ENCODE data around the gene IFNL3.

DNA sequence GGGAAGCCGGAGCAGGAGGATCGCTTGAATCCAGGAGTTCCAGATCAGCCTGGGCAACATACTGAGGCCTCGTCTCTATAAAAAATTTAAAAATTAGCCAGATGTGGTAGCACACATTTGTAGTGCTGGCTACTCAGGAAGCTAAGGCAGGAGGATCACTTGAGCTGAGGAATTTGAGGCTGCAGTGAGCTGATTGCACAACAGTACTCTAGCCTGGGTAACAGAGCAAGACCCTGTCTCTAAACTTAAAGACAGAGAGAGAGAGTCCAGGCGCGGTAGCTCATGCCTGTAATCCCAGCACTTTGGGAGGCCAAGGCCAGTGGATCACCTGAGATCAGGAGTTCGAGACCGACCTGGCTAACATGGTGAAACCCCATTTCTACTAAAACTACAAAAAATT lies 4.4 kb downstream of the IFNL3 start:
- TF ChIP-seq POU5F1 (IDR thresholded peaks at IDR 0.05; ENCODE audit: borderline replicate concordance, low read depth, low read length, partially characterized antibody) (no peak), MTA3 (IDR thresholded peaks at IDR 0.05; ENCODE audit: borderline replicate concordance) (no peak), EP300 (IDR thresholded peaks at IDR 0.05; ENCODE audit: low read length) (no peak), POLR2A (conservative IDR thresholded peaks at IDR 0.05) (no peak), ZNF79 (CRISPR knock-in tag; IDR thresholded peaks at IDR 0.05; ENCODE audit: low read depth) (no peak), FOS (IDR thresholded peaks at IDR 0.05; ENCODE audit: extremely low read depth, insufficient read length) (no peak), LEF1 (IDR thresholded peaks at IDR 0.05) (no peak), CREB1 (IDR thresholded peaks at IDR 0.05) (no peak), CREB1 (CRISPR knock-in tag; IDR thresholded peaks at IDR 0.05) (no peak), SIN3A (IDR thresholded peaks at IDR 0.05; ENCODE audit: borderline replicate concordance in 2 of 2, control insufficient read depth in 1 of 2, low read depth in 2 of 2, low read length in 2 of 2) (no peak)
- TF ChIP-seq, protein P1, sequence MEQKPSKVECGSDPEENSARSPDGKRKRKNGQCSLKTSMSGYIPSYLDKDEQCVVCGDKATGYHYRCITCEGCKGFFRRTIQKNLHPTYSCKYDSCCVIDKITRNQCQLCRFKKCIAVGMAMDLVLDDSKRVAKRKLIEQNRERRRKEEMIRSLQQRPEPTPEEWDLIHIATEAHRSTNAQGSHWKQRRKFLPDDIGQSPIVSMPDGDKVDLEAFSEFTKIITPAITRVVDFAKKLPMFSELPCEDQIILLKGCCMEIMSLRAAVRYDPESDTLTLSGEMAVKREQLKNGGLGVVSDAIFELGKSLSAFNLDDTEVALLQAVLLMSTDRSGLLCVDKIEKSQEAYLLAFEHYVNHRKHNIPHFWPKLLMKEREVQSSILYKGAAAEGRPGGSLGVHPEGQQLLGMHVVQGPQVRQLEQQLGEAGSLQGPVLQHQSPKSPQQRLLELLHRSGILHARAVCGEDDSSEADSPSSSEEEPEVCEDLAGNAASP (IDR thresholded peaks at IDR 0.05) = no peak
- TF ChIP-seq, protein P2, sequence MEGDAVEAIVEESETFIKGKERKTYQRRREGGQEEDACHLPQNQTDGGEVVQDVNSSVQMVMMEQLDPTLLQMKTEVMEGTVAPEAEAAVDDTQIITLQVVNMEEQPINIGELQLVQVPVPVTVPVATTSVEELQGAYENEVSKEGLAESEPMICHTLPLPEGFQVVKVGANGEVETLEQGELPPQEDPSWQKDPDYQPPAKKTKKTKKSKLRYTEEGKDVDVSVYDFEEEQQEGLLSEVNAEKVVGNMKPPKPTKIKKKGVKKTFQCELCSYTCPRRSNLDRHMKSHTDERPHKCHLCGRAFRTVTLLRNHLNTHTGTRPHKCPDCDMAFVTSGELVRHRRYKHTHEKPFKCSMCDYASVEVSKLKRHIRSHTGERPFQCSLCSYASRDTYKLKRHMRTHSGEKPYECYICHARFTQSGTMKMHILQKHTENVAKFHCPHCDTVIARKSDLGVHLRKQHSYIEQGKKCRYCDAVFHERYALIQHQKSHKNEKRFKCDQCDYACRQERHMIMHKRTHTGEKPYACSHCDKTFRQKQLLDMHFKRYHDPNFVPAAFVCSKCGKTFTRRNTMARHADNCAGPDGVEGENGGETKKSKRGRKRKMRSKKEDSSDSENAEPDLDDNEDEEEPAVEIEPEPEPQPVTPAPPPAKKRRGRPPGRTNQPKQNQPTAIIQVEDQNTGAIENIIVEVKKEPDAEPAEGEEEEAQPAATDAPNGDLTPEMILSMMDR (IDR thresholded peaks at IDR 0.05 in 2 of 3, conservative IDR thresholded peaks at IDR 0.05 in 1 of 3; ENCODE audit: insufficient read depth in 2 of 3, low read depth in 1 of 3, low read length in 3 of 3) = no peak
- TF ChIP-seq, protein P3, sequence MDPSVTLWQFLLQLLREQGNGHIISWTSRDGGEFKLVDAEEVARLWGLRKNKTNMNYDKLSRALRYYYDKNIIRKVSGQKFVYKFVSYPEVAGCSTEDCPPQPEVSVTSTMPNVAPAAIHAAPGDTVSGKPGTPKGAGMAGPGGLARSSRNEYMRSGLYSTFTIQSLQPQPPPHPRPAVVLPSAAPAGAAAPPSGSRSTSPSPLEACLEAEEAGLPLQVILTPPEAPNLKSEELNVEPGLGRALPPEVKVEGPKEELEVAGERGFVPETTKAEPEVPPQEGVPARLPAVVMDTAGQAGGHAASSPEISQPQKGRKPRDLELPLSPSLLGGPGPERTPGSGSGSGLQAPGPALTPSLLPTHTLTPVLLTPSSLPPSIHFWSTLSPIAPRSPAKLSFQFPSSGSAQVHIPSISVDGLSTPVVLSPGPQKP (CRISPR knock-in tag; IDR thresholded peaks at IDR 0.05) = no peak
